Stimulated activated naive B cell treated with anti-CD40 and anti-IgM and Interleukin-4, amounts not matched to agents 10 μg/mL and 1 μg/mL and 100 μg/mL, for 72 hours (primary cell): ENCODE data around the gene NSMCE3.

Experiments used
- ATAC-seq, 2 donors: fragments of 150-1000 bp; cut with Tn5 transposase; replicated peaks; 2 replicates each; pipeline ENCODE4 v1.10.0; 2021; ENCODE audit warnings: moderate library complexity in 1 of 2
- DNase-seq: peaks from one replicate; pipeline ENCODE4 v3.0.0; 2021
- H3K27ac Mint-ChIP-seq: one replicate; pipeline ENCODE4 v1.8.0; 2022; ENCODE audit warnings: mild to moderate bottlenecking, mixed read lengths
- H3K27me3 Mint-ChIP-seq, 2 donors: one replicate each; pipeline ENCODE4 v1.8.0; 2022; ENCODE audit warnings: mixed read lengths in 2 of 2
- H3K36me3 Mint-ChIP-seq, 2 donors: one replicate each; pipeline ENCODE4 v1.8.0; 2022; ENCODE audit warnings: mixed read lengths in 2 of 2, mild to moderate bottlenecking in 1 of 2
- H3K4me1 Mint-ChIP-seq, 2 donors: one replicate each; pipeline ENCODE4 v1.8.0; 2022; ENCODE audit warnings: mixed read lengths in 2 of 2, mild to moderate bottlenecking in 1 of 2
- H3K4me3 Mint-ChIP-seq, 2 donors: one replicate each; pipeline ENCODE4 v1.8.0; 2022; ENCODE audit warnings: mild to moderate bottlenecking in 2 of 2, mixed read lengths in 2 of 2, moderate library complexity in 1 of 2
- H3K9me3 Mint-ChIP-seq, 2 donors: one replicate each; pipeline ENCODE4 v1.8.0; 2022; ENCODE audit warnings: mixed read lengths in 2 of 2, mild to moderate bottlenecking in 1 of 2

NSMCE3 gene

GRCh38 chr15:29222129-29222853, 47.3 kb downstream of the NSMCE3 start:
- H3K27ac Mint-ChIP-seq = no peak overlapping the region
- no peaks in the 10 kb centered on the region for H3K36me3 Mint-ChIP-seq
- peaks cover 9 to 15% of the 10 kb centered on the region in 2 donors for H3K27me3 Mint-ChIP-seq
- H3K4me3 Mint-ChIP-seq = no peak overlapping the region
- DNase-seq = no peak
- peaks cover 0 to 2% of the 10 kb centered on the region in 2 donors for H3K9me3 Mint-ChIP-seq
- no peaks in the 10 kb centered on the region for H3K4me1 Mint-ChIP-seq
- no peak for ATAC-seq

GRCh38 chr15:29220852-29221251, 48.8 kb downstream of the NSMCE3 start:
- no peak for DNase-seq
- peaks cover 0 to 6% of the 10 kb centered on the region in 2 donors for H3K27me3 Mint-ChIP-seq
- H3K4me1 Mint-ChIP-seq = no peaks in the 10 kb centered on the region
- H3K4me3 Mint-ChIP-seq = no peak overlapping the region
- H3K9me3 Mint-ChIP-seq = peaks cover 0 to 2% of the 10 kb centered on the region in 2 donors
- no peaks in the 10 kb centered on the region for H3K36me3 Mint-ChIP-seq
- no peak for ATAC-seq
- no peak overlapping the region for H3K27ac Mint-ChIP-seq

GRCh38 chr15:29216955-29217354, 52.7 kb downstream of the NSMCE3 start:
- Mint-ChIP-seq H3K4me1 (no peaks in the 10 kb centered on the region), H3K27ac (no peak overlapping the region), H3K27me3 (peaks cover 0 to 6% of the 10 kb centered on the region in 2 donors), H3K4me3 (no peak overlapping the region), H3K9me3 (peaks cover 0 to 5% of the 10 kb centered on the region in 2 donors), H3K36me3 (no peaks in the 10 kb centered on the region)
- DNase-seq = no peak
- no peak for ATAC-seq
